Stimulated activated effector memory CD8-positive, alpha-beta T cell treated with anti-CD3 and anti-CD28 coated beads, Interleukin-12 subunit alpha, Interleukin-12 subunit beta, amount 100 ng/mL, for 72 hours (primary cell): ENCODE data around the gene SYNPO2.
A peak's percentile ranks its signal among the peaks of the same experiment; 100 is the strongest.

Source experiments
- ATAC-seq: fragments of 150-1000 bp; cut with Tn5 transposase; 2 replicates; pipeline ENCODE4 v1.10.0; 2021
- DNase-seq, 2 donors: peaks; one replicate each; pipeline ENCODE4 v3.0.0; 2021 to 2022; ENCODE audit warnings: low spot score in 2 of 2
- H3K27ac Mint-ChIP-seq: one replicate; pipeline ENCODE4 v1.8.0; 2022; ENCODE audit warnings: mild to moderate bottlenecking, mixed read lengths
- H3K36me3 Mint-ChIP-seq: one replicate; pipeline ENCODE4 v1.8.0; 2022; ENCODE audit warnings: mild to moderate bottlenecking, mixed read lengths
- H3K4me1 Mint-ChIP-seq: one replicate; pipeline ENCODE4 v1.8.0; 2022; ENCODE audit warnings: mixed read lengths
- H3K4me3 Mint-ChIP-seq: one replicate; pipeline ENCODE4 v1.8.0; 2022; ENCODE audit warnings: mild to moderate bottlenecking, mixed read lengths
- H3K9me3 Mint-ChIP-seq: one replicate; pipeline ENCODE4 v1.8.0; 2022; ENCODE audit warnings: mixed read lengths

Gene SYNPO2

DNA sequence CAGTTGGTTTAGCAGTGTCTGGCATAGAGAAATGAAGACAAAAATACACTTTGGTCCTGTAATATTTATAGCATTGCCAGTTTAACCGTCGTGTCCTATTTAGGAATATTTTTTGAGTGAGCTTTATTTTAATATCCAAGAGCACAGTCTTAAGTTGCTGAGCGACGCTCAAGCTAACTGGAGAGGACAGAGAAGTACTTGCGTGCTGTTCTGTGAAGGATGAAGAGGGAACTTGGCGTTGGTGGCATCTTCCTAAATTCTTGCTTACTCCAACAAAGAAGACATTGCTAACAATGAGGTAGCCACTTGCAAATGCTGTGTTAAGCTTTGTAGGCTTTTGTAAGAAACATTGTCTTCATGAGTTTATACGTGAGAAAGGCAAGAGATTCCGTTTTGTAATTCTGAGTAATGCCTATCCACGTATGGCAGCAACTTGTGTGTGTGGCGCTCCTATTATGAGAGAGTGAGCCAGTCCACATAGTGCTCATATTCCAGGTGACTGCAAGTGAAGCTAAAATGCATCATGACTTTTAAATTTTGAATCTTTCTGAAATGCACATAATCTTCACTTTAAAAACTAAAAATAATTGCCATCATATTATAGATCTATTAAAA is 50.6 kb downstream of the SYNPO2 start:
- no peak for DNase-seq
- no peaks in the 10 kb centered on the region for H3K36me3 Mint-ChIP-seq
- no peaks in the 10 kb centered on the region for H3K9me3 Mint-ChIP-seq
- no peak for ATAC-seq
- no peaks in the 10 kb centered on the region for H3K4me1 Mint-ChIP-seq
- no peak overlapping the region for H3K4me3 Mint-ChIP-seq
- no peak overlapping the region for H3K27ac Mint-ChIP-seq

DNA sequence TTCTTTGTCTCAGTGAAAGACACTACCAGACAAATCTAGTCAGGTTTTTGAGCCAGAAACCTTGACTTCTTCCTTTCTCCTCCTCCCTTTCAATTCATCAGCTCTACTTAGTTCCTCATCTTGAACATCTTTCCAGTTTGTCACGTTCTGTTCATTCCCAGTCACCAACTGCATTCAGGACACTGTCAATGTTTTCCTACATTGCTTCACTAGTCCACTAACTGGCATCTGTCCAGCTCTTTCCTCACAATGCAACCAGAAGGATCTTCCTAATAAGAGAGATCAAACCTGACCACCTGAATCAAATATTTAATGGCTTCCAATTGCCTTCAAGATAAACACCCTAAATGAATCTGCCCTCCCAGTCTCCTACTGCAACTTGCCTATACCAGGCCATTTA is 52.5 kb downstream of the SYNPO2 start:
- DNase-seq (no peak), ATAC-seq (no peak)
- Mint-ChIP-seq H3K27ac (no peak overlapping the region), H3K9me3 (no peaks in the 10 kb centered on the region), H3K4me1 (no peaks in the 10 kb centered on the region), H3K4me3 (no peak overlapping the region), H3K36me3 (no peaks in the 10 kb centered on the region)

DNA sequence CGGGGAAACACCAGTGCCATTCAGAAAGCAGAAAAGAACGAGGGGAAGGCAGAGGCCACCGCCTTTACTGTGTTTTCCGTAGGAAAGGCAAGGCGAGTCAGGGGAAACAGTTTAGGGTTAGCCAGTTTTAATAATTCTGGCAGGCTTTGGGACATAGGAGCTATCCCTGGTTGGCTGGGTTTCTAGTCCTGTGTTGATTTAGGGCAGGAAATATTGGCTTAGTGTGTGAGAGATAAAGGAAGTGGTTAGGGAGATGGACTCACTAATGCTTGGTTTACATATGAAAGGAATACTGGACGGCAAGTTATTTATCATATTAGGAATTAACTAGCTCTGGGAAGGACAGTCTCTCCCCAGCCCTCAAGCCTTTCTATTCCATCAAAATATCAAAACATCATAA is 53.1 kb downstream of the SYNPO2 start:
- Mint-ChIP-seq H3K4me1 (no peaks in the 10 kb centered on the region), H3K9me3 (no peaks in the 10 kb centered on the region), H3K36me3 (no peaks in the 10 kb centered on the region), H3K4me3 (no peak overlapping the region), H3K27ac (no peak overlapping the region)
- ATAC-seq (no peak), DNase-seq (no peak)

DNA sequence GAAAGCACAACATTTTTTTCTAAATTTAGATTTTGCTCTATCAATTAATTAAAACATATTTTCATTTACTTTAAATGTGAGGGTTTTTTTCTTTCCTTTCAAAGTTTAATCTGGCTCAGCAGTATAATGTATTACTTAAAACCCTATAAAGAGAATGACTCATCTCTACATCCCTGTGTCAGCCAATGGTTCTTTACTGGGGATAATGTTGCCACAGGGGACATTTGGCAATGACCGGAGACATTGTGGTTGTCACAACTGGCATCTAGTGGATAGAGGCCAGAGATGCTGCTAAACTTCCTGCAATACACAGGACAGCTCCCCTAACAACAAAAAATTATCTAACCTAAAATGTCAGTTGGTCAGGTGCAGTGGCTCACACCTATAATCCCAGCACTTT is 53.8 kb downstream of the SYNPO2 start:
- H3K36me3 Mint-ChIP-seq = no peaks in the 10 kb centered on the region
- DNase-seq = no peak
- no peaks in the 10 kb centered on the region for H3K9me3 Mint-ChIP-seq
- H3K4me1 Mint-ChIP-seq = no peaks in the 10 kb centered on the region
- no peak overlapping the region for H3K27ac Mint-ChIP-seq
- no peak for ATAC-seq
- no peak overlapping the region for H3K4me3 Mint-ChIP-seq

DNA sequence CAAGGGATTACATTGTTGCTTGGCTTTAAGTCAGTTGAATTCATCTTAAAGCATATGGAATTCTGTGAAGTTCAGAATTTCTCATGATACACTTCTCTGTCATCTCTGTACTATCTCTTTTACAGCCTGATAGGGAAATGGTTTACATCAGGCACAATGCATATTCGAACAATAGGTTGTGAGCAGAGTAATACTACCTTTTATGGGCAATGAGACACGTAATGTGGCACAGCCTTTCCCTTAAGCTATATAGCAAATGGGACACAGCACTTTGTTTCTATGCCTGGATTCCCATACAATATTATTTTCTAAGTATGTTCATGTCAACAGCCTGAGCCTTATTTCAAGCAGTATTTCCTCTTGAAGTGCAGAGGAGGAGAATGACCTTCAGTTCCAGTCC is 58.4 kb downstream of the SYNPO2 start:
- Mint-ChIP-seq H3K9me3 (no peaks in the 10 kb centered on the region), H3K4me1 (no peaks in the 10 kb centered on the region), H3K4me3 (no peak overlapping the region), H3K36me3 (no peaks in the 10 kb centered on the region), H3K27ac (no peak overlapping the region)
- DNase-seq = no peak
- ATAC-seq = no peak

DNA sequence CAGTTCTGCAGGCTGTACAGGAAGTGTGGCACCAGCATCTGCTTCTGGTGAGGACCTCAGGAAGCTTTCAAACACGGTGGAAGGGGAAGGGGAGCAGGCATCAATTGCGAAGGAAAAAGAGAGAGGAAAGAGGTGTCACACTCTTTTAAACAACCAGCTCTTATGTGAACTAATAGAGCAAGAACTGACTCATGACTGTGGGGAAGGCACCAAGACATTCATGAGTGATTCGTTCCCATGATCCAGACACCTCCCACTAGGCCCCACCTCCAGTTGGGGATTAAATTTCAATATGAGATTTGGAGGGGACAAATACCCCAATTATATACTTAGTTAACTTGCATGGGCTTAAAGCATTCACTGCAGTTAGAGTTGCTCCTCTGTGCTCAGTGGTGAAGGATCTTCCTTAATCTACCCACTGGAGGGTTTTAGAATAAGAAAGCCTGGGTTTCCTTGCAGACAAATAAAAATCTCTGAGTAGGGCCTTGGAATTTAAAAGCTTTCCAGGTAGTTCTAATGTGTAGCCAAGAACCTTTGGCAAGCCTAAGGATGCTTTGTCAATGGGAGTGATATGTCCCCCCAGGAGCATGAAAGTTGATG is 60.0 kb downstream of the SYNPO2 start:
- DNase-seq = no peak
- no peak overlapping the region for H3K27ac Mint-ChIP-seq
- H3K36me3 Mint-ChIP-seq = no peaks in the 10 kb centered on the region
- H3K4me1 Mint-ChIP-seq = no peaks in the 10 kb centered on the region
- no peak for ATAC-seq
- no peak overlapping the region for H3K4me3 Mint-ChIP-seq
- H3K9me3 Mint-ChIP-seq = no peaks in the 10 kb centered on the region

DNA sequence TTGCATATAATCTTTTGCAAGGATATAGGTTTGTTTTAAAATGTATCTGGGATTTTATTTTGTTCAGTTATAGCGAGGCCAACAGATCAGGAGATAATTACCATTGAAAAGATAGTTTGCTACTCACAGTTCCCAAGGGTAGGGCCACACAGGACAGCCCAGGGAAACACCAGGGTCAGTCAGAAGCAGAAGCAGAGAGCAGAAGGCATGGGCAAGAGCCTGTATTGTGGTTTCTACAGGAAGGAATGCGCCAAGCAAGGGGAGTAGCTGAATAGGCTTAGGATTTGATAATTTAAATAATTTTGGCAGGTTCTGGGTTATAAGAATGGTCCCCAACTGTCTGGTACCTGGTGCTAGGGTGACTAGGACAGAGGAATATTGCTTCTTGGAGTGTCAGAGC is 61.6 kb downstream of the SYNPO2 start:
- Mint-ChIP-seq H3K4me1 (no peaks in the 10 kb centered on the region), H3K36me3 (no peaks in the 10 kb centered on the region), H3K9me3 (no peaks in the 10 kb centered on the region), H3K4me3 (no peak overlapping the region), H3K27ac (no peak overlapping the region)
- DNase-seq (no peak), ATAC-seq (no peak)

DNA sequence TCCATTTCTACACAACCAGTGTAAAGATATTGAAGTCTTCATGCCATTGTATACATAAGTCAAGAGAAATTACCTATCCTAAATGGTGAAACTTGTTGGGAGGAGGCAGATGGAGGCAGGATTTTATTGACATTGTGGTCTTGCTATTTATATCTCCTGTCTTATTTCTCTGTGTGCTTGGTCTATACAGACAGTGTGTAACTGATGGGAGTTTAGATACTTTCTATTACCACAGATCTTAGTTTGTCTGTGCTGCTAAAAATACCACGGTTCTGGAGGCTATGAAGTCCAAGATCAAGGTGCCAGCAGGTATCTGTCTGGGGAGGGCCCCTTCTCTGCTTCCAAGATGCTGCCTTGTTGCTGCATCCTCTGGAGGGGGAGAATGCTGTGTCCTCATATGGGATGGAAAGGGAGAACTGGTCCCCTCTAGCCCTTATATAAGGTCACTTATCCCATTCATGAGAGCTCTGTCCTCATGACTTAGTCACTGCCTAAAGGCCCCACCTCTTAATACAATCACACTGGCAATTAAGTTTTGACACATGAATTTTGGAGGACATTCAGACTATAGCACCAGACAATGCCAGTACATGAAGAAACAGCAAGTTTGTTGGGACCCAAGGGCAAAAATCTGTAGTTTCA is 62.4 kb downstream of the SYNPO2 start:
- Mint-ChIP-seq H3K4me1 (no peaks in the 10 kb centered on the region), H3K4me3 (no peak overlapping the region), H3K36me3 (no peaks in the 10 kb centered on the region), H3K27ac (no peak overlapping the region), H3K9me3 (no peaks in the 10 kb centered on the region)
- DNase-seq = no peak
- ATAC-seq = no peak

DNA sequence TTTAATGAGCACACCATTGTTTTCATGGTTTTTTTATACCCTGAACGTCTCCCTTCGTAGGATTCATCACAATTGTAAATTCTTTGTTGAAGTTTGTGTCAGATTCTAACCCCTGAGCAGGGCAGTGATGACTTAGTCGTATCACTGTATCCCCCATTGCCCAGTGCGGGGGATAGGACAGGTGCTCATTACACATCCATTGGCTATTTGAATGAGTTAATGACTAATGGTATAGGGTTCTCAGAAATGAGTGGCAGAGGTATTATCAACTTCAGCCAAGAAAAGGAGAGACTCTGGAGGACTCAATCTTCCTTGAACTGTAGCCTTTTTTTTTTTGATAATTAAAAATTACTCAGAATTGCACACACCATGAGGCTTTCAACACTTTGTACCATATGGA is 64.6 kb downstream of the SYNPO2 start:
- H3K4me3 Mint-ChIP-seq = no peak overlapping the region
- no peak overlapping the region for H3K27ac Mint-ChIP-seq
- DNase-seq = no peak
- H3K36me3 Mint-ChIP-seq = no peaks in the 10 kb centered on the region
- no peak for ATAC-seq
- no peaks in the 10 kb centered on the region for H3K4me1 Mint-ChIP-seq
- no peaks in the 10 kb centered on the region for H3K9me3 Mint-ChIP-seq

DNA sequence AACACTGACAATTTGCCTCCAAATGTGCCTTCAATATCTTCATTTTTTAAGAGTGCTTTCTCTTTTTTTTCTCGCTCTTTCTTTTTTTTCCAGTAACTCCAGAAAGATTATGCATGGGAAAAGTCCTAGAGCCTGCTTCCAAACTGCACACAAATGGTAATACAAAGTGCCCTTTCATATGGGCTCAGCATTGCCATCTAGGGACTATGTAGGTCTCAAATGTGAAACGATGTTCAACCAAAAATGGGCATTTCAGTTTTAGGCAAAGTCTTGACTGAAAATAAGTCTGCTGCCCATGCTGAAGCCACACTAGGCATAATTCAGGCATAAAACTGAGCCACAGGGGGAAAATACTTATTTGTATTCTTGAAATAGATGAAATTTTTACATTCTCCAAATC is 65.6 kb downstream of the SYNPO2 start:
- ATAC-seq = no peak

DNA sequence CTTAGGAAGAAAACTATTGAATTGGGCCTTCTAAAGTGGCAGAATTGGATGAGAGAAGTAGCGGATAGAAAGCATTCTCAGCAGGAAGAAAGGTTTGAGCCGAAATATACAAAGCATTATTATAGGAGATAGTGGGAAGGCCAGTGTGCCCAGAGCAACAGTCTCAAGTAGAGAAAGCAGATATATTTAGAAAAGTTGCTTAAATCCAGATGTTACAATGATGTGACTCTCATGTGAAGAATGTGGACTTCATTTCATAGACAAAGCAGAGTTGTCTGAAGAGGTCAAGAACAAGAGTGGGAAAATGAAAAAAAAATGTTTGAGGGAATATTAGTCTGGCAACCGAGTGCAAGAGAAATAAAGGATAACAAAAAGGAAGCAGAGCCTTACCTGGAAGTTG is 66.9 kb downstream of the SYNPO2 start:
- no peak overlapping the region for H3K4me3 Mint-ChIP-seq
- H3K27ac Mint-ChIP-seq = no peak overlapping the region
- H3K9me3 Mint-ChIP-seq = no peaks in the 10 kb centered on the region
- no peaks in the 10 kb centered on the region for H3K4me1 Mint-ChIP-seq
- ATAC-seq (no peak), DNase-seq (no peak)
- no peaks in the 10 kb centered on the region for H3K36me3 Mint-ChIP-seq

More for the DNA sequence above, 65.6 kb downstream of the SYNPO2 start:
- Mint-ChIP-seq H3K36me3 (no peaks in the 10 kb centered on the region), H3K4me1 (no peaks in the 10 kb centered on the region), H3K9me3 (no peaks in the 10 kb centered on the region), H3K27ac (no peak overlapping the region), H3K4me3 (no peak overlapping the region)
- DNase-seq = no peak

DNA sequence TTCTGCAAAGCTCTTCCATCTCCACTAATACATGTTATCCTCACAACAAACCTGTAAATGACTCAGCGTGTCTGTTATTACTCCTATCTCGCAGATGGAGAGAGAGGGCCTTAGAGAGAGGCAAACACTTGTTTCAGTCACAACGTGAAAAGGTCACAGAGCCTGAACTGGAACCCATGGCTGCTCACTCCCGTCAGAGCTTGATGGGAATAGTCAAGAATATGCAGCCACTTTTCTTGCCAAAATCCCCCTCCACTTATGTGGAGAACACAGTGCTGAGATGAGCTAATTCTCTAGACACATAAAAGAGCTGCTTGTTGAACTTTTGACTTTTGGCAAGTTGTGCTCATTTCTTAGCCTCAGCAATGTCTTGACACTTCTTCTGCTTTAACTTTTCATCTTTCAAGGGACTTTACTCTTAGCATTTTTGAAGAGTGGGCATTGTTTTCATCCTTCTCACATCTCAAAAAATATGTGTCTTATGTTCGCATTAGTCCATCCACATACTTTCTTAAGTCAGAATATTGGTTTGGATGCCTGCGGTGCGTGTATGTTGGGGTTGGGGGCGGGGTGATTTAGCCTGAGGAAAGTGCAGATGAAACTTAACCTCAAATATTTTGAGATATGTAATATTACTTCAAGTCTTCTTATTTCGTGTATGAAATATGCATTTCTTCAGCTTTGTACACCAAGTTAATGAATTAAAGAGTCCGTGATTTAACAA is 69.2 kb downstream of the SYNPO2 start:
- DNase-seq (no peak), ATAC-seq (peak; percentile 36)
- no peaks in the 10 kb centered on the region for H3K9me3 Mint-ChIP-seq

DNA sequence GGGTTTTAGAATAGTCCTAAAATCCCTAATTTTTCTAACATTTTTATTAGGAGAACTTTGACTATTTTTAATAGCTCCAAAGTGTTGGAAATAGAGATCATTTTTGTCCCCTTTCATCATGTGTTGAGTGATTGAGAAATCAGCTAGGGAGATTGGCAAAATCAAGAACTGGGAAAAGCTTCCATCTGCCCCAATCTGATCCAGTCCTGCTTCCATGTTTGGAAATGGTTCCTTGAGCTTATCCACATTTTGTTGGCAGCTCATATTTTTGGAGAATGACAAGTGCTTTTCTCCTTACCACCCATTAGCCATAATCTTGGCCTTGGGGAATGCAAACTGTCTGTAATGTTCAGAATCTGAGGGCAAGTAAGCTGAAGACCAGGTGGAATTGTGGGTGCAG is 73.9 kb downstream of the SYNPO2 start:
- no peak for DNase-seq
- no peak overlapping the region for H3K4me3 Mint-ChIP-seq
- no peak overlapping the region for H3K27ac Mint-ChIP-seq
- H3K36me3 Mint-ChIP-seq = no peaks in the 10 kb centered on the region
- no peak for ATAC-seq
- no peaks in the 10 kb centered on the region for H3K9me3 Mint-ChIP-seq
- H3K4me1 Mint-ChIP-seq = no peaks in the 10 kb centered on the region

More for the DNA sequence above, 69.2 kb downstream of the SYNPO2 start:
- no peaks in the 10 kb centered on the region for H3K36me3 Mint-ChIP-seq
- H3K27ac Mint-ChIP-seq = no peak overlapping the region
- no peaks in the 10 kb centered on the region for H3K4me1 Mint-ChIP-seq
- H3K4me3 Mint-ChIP-seq = no peak overlapping the region

DNA sequence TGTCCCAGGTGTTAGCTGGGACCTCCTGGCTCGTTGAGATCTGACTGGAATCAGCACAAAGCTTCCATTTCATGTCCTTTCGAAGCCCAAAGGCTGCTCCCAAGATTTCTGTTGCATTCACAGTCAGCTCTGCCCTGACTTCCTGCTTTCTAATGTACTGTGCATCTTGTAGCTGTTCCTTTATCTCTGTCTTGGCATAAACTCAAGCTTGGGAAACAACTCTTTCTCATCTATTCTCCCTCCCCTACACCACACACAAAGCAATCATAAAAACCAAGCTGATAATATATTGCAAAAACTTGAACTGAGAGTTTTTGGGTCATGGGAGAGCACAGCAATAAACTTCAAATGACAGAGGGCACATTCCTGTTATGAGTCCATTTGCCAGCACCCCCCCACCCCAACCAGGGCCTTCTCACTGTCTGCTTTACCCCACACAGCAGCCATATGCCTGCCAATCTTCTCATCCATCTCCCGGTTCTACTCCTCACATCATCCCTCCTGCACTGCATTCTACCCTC is 76.3 kb downstream of the SYNPO2 start:
- no peaks in the 10 kb centered on the region for H3K9me3 Mint-ChIP-seq
- no peak overlapping the region for H3K27ac Mint-ChIP-seq
- no peak overlapping the region for H3K4me3 Mint-ChIP-seq
- ATAC-seq (no peak), DNase-seq (no peak)
- peaks cover 11% of the 10 kb centered on the region for H3K4me1 Mint-ChIP-seq
- H3K36me3 Mint-ChIP-seq = no peaks in the 10 kb centered on the region

DNA sequence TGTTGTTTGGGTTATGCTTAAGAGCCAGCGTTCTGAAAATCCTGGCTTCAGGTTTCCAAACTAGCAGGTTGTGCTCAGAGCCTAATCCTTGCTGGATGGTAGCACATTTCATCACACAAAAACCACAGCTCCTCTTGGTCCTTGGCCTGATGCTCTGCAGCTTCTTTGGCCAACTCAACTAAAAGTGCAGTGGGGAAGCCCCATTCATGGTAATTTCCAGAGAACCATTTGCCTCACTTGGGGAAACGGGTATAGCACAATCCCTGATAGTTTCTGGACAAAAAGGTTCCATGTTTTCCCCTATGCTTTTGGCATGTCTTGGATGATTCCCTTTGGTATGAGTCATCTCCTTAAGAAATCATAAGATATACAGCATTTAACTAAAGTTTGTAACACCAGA is 78.7 kb downstream of the SYNPO2 start:
- DNase-seq (no peak), ATAC-seq (no peak)
- no peaks in the 10 kb centered on the region for H3K36me3 Mint-ChIP-seq
- peaks cover 11% of the 10 kb centered on the region for H3K4me1 Mint-ChIP-seq
- no peaks in the 10 kb centered on the region for H3K9me3 Mint-ChIP-seq
- H3K27ac Mint-ChIP-seq = no peak overlapping the region
- no peak overlapping the region for H3K4me3 Mint-ChIP-seq

DNA sequence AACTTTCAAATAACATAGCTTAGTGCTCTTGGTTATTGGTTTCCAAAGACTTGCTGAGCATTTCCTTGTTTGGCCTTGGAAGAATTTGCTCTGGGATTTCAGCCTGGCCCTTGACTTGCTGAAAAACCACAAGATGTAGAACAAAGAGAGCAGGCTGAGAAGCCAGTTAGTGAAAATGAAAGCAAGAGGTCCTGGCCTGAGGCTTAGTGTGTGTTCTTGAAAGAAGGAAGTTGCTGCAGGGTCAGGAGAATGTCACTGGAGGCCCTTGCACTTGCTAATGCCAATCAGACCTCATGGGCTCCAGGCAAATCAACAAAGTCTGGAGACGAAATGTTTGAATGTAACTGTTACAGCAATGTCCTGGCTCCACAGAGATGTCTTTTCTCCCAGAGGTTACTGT is 79.4 kb downstream of the SYNPO2 start:
- H3K27ac Mint-ChIP-seq = peak overlapping the region; percentile 58
- H3K36me3 Mint-ChIP-seq = no peaks in the 10 kb centered on the region
- DNase-seq (no peak), ATAC-seq (peak; percentile 69)
- H3K4me1 Mint-ChIP-seq = peaks cover 11% of the 10 kb centered on the region
- no peaks in the 10 kb centered on the region for H3K9me3 Mint-ChIP-seq
- H3K4me3 Mint-ChIP-seq = no peak overlapping the region
